ENCODE measurements around the gene DGKD.

Gene DGKD

DNA sequence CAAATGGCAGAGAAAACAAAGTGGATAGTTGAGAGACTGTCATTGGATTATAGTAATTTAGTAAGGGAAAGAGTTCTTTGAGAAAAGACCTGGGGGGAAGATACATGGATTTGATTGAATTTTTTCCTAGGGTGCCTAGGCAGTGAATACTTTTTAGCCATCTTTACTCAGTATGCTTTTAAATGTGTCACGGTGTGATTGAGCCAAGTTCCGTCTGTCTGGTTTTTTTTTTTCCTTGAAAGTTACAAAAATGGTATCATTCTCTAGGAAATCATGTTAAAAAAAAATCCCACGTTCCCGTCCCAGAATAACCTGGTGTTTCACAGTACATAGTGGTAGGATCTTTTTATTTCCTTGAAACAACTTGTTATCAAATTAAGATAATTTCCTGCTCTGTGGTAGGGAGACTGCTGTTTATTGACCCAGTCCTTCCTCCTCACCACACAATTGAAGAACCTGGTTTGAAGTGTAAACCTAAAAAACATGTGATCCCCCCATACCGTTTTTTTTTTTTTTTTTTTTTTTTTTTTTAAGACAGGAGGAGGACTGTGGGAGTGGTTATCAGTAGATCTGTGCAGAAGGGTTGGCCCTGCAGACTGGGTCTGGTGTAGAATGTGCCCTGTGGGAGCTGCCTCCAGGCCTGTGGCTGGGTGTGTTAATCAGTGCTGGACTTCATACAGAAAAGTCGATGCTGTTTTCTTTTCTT lies 55.1 kb downstream of the DGKD start:
- no peak for DNase-seq

GRCh38 chr2:233410196-233410760 lies 56.0 kb downstream of the DGKD start:
- DNase-seq: no peak

DNA sequence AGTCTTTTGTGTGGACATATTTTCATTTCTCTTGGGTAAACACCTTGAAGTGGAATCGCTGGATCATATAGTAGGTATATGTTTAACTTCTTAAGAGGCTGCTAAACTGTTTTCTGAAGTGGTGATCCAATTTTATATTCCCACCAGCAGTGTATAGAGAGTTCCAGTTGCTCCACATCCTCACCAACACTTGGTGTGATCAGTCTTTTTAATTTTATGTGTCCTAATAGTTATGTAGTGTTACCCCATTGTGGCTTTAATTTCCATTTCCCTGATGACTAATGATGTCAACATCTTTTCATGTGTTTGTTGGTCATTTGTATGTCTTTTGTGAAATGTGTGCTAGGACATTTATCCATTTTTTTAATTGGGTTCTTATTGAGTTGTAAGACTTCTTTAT lies 56.9 kb downstream of the DGKD start:
- no peak for DNase-seq

GRCh38 chr2:233412405-233412804 lies 58.1 kb downstream of the DGKD start:
- DNase-seq: no peak

- no peak for DNase-seq
Measured at GRCh38 chr2:233413046-233413445, 58.8 kb downstream of the DGKD start.

DNA sequence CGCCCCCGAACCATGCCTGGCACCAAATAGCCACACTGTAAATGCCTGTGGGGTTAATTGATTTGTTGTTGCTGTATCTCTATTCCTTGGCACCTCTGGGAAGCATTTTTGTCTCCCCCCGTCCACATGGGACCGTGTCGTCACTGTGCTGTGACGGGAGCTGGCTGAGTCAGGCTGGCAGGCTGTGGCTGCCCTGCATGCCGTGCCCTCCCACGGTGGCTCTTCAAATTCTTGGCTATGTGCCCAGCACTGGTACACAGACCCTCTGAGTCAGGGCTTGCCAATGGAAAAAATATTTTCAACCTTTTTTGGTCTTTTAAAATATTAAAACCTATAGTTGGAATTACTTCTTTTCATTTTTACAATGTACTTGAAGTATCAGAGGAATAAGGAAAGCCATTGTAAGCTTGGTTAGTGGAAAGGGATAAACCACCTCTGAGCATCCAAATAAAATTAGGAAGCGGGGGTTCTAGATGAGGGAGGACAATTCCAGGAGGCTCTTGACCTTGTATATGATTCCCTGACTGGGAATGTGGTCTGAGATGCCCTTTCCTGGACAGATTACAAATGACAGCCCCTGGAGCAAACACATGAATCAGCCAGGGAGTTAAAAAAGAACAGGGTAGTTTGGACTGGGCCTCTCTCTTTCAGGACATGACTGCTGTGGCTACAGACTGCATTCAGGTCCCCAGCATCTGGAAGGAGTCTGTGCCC lies 59.4 kb downstream of the DGKD start:
- peak in 37 of 51 donors; percentile 8 to 83 (median 51) for DNase-seq

- DNase-seq: no peak
Measured at GRCh38 chr2:233414273-233414654, 60.0 kb downstream of the DGKD start.

- peak in 8 of 51 donors; percentile 11 to 61 (median 22) for DNase-seq
Measured at GRCh38 chr2:233414777-233415570, 60.7 kb downstream of the DGKD start.

DNA sequence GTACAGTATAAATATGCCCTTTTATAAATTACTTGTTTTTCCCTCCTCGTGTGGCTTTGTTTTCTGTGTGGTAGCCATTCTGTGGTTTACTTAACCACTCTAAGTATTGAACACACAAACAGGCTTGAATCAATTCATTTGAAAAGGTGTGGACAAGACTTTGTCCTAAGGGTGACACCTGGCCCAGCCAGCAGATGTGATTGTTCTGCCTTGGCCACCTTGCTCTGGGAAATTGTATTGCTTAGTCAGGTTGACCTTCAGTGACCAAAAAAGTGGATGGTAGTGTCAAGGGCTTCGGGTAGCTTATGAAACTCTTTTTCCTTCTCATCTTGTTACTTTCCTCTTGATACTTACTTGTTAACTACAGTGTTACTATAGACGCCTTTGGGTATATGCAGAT lies 61.9 kb downstream of the DGKD start:
- no peak for DNase-seq

DNA sequence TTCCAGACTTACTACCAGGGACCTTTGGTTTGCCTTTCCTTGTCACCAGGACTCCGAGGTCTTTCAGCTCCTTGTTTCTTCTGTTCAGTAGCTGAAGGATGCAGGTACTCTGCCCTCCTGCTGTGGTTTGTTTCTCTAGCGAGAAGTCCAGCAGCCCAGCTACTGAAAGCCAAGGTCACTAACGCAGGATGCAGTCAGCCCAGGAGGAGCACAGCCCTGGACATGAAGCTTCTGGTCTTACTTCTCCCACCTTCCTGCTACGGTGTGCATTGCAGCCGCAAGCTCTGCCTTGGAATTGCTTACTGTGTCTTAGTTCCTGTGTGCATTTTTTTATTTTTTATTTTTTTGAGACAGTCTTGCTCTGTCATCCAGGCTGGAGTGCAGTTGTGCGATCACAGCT lies 62.4 kb downstream of the DGKD start:
- DNase-seq: no peak

DNA sequence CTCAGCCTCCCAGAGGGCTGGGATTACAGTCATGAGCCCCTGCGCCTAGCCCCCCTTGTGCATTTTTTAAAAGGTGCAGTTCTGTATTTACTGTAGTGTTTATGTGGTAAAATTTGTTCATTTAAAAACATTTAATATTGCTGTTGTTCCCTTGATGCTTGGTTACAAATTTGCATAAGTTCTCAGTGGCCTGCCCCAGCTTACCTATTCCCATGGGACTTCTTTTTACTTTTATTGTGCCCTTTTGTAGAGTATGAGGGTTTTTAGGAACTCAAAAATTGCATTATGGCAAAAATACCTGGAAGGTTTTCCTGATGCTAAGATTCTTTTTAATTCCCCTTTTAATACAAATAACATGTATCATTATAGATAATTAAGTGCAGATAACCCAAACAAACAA lies 63.0 kb downstream of the DGKD start:
- no peak for DNase-seq

GRCh38 chr2:233418052-233418760 lies 63.9 kb downstream of the DGKD start:
- no peak for DNase-seq

DNA sequence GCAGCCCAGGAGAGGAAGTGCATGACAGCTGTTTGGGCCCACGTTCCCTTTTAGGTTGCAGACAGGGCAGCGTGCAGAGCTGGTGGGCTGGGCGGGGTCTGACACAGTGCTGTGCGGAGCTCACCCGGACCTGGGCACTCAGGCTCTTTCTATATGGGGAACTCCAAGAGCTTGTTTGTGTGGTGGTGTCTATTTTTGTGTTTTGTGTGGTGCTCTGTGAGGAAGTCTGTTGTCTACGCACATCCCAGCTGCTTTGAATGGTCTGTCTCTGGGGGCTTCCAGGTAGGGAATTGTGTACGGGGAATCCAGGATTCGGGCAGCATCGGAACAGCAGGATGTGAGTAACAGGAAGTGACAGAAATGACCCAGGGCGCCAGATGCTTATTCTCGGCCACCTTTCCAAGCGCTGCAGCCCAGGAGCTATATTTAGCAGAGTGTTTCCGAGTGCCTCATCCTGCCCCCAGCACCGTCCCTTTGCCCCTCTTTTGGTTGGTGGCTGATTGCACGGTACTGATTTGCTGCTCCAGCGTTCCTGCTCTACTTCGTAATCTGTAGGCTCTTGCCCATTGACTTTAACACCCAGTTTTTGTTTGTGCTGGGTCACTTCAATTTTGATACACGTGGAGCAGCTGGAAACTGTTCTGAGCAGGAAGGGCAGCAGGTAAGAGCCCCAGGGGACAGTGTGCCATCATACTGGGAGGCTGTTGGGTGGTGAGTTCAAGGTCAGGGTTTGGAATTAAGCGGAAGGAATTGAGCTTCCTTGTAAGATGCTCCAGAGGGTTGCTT lies 64.7 kb downstream of the DGKD start:
- DNase-seq: no peak

- DNase-seq: no peak
Measured at GRCh38 chr2:233419602-233420391, 65.5 kb downstream of the DGKD start.

DNA sequence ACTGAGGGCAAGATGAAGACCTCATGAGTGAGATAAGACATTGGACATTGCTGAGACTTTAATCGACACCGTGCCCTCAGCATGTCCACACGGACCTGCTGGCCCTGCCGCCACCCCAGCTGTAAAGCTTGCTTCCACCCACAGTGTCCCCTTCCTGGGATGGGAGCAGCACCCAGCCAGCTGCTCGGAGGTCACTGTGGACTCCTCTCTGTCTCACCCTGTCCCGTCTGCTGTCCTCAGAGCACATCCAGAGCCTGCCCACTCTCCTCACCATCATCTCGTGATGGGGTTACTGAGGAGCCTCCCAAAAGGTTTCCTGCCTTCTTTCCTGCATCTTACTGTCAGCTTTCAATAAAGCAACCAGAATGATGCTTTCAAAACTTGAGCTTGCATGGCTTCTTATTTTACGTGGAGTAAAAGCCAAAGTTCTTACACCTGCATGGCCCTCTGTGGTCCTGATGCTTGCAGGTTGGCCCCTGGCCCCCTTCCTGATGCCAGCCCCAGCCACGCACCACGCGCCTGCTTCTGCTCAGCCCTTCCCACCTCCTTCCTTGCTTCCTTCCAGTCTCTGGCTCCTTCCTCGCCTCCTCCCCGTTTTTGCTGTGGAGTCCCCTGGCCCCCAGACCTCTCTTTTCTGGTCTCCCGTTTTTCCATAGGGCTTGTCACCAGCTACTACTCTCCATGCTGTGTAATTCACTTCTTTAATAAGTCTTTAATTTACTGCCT lies 67.0 kb downstream of the DGKD start:
- no peak for DNase-seq

DNA sequence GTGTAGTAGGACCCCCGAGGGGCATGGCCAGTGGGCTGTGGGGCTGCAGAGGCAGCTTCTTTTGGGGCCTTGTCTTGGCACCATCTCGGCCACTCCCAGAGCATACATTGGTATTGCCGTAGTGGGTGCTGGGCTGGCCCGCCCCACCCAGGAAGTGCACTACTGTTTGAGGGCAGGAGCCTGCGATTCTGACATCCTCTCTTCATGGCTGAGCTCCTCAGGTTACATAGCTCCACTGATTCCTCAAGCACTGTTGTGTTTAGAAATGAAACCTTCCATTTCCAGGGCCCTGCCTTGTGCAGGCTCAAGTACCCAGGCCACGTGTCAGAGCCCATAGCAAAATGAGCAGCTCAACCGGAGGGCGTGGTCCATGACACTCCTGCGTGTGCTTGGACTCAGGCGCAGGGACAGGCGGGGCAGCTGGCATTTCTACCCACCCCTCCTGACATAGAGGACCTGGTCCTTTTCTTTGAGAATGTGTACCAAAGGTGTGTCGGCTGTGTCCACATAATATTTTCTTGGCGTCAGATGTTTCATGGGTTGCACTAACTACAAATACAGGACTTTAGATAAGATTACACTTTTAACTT lies 67.9 kb downstream of the DGKD start:
- DNase-seq: no peak

DNA sequence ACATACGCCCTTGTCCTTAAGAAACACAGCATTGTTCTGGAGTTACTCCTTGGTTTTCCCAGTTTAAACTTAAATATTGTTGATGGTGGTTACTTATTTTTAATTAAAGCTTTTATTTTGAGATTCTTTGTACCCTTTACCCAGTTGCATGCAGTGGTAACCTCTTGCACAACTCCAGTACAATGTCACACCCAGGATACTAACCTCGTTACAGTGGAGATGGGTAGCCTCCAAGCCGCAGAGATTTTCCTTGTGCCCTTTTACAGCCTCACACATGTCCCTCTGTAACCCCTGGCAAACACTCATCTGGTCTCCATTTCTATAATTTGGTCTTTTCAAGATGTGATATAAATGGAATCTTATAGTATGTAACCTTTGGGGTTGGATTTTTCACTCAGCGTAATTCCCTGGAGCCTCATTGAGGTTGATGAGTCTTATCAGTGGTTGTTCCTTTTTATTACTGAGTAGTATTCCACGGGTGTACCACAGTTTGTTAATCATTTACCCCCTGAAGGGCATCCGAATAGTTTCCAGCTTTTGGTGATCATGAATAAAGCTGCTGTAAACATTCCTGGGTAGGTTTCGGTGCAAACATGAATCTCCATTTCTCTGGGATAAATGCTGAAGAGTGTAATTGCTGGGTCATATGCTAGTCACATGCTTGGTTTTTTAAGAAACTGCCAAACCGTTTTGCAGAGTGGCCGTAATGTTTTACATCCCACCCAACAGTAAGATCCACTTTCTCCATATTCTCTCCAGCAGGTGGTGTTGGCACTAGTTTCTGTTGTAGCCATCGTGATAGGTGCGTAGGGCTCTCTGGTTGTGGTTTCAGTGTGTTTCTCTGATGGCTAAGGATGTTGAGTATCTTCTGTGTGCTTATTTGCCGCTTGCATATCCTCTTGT lies 68.6 kb downstream of the DGKD start:
- DNase-seq: no peak

- no peak for DNase-seq
Measured at GRCh38 chr2:233423552-233423860, 69.2 kb downstream of the DGKD start.
